GM18951 (cell line): ENCODE measurements around the gene ATP2A2.

ENCODE experiments used
- POLR2A ChIP-seq: IDR thresholded peaks from 4 replicates; pipeline ENCODE4 v1.6.1; 2011; ENCODE audit warnings: mild to moderate bottlenecking; ENCODE audit not compliant: insufficient read length, insufficient read depth; ENCODE audit errors: extremely low read depth
- in situ Hi-C: fragments of 300-500 bp; cut with MboI; formaldehyde crosslinking; loops from one replicate; pipeline ENCODE4 v1.12.0; 2022; ENCODE audit warnings: low sequenced_read_pairs, mixed read lengths, inconsistent platforms; ENCODE audit not compliant: unreplicated experiment

ATP2A2 gene

GRCh38 chr12:110280779-110281548 is at the start of gene ATP2A2:
ATP2A2 (plus strand) TSS chr12:110281247; CDS start chr12:110281790, 543 bp downstream.
- peak; percentile 97 for TF ChIP-seq POLR2A
- in situ Hi-C loops, result no loop called here

GRCh38 chr12:110233212-110233903 is 47.7 kb upstream of the ATP2A2 start:
- in situ Hi-C loops, result loop anchor here (25.0 kb wide), 1 partner anchor 121 kb away; the partner anchor contains the start of gene IFT81
- no peak for TF ChIP-seq POLR2A

- in situ Hi-C loops, result loop anchor here (25.0 kb wide), 1 partner anchor 122 kb away; the partner anchor contains the start of gene IFT81
- TF ChIP-seq POLR2A, result no peak
Measured at GRCh38 chr12:110234331-110234751, 46.7 kb upstream of the ATP2A2 start.

GRCh38 chr12:110234755-110235154 is 46.3 kb upstream of the ATP2A2 start:
- TF ChIP-seq POLR2A, result no peak
- in situ Hi-C loops, result loop anchor here (25.0 kb wide), 1 partner anchor 122 kb away; the partner anchor contains the start of gene IFT81

GRCh38 chr12:110235383-110235782 is 45.7 kb upstream of the ATP2A2 start:
- no peak for TF ChIP-seq POLR2A
- in situ Hi-C loops, result loop anchor here (25.0 kb wide), 1 partner anchor 123 kb away; the partner anchor contains the start of gene IFT81

- in situ Hi-C loops, result loop anchor here (25.0 kb wide), 1 partner anchor 131 kb away; the partner anchor contains the start of gene IFT81
- no peak for TF ChIP-seq POLR2A
Measured at GRCh38 chr12:110243227-110243626, 37.8 kb upstream of the ATP2A2 start.

- in situ Hi-C loops, result loop anchor here (25.0 kb wide), 1 partner anchor 132 kb away; the partner anchor contains the start of gene IFT81
- no peak for TF ChIP-seq POLR2A
Measured at GRCh38 chr12:110244372-110244771, 36.7 kb upstream of the ATP2A2 start.

- TF ChIP-seq POLR2A, result no peak
- in situ Hi-C loops, result loop anchor here (25.0 kb wide), 1 partner anchor 133 kb away; the partner anchor contains the start of gene IFT81
Measured at GRCh38 chr12:110244829-110245228, 36.2 kb upstream of the ATP2A2 start.

- no peak for TF ChIP-seq POLR2A
- in situ Hi-C loops, result loop anchor here (25.0 kb wide), 1 partner anchor 133 kb away; the partner anchor contains the start of gene IFT81
Measured at GRCh38 chr12:110245369-110245772, 35.7 kb upstream of the ATP2A2 start.

GRCh38 chr12:110246636-110247339 is 34.3 kb upstream of the ATP2A2 start:
- in situ Hi-C loops, result loop anchor here (25.0 kb wide), 1 partner anchor 134 kb away; the partner anchor contains the start of gene IFT81
- TF ChIP-seq POLR2A, result no peak

- no peak for TF ChIP-seq POLR2A
- in situ Hi-C loops, result loop anchor here (25.0 kb wide), 1 partner anchor 135 kb away; the partner anchor contains the start of gene IFT81
Measured at GRCh38 chr12:110247340-110248095, 33.5 kb upstream of the ATP2A2 start.

- TF ChIP-seq POLR2A, result no peak
Measured at GRCh38 chr12:110248096-110248447, 33.0 kb upstream of the ATP2A2 start.

More at GRCh38 chr12:110248096-110248447, 33.0 kb upstream of the ATP2A2 start:
- in situ Hi-C loops, result loop anchor here (25.0 kb wide), 1 partner anchor 136 kb away; the partner anchor contains the start of gene IFT81
